Coronary artery (tissue), 2 donors: ENCODE measurements around the gene SIPA1L3.

ENCODE experiments used
- DNase-seq: peaks from one replicate; pipeline ENCODE4 v3.0.0-alpha.2; 2017; ENCODE audit warnings: low spot score
- H3K27ac ChIP-seq, 2 donors: fragments of 200-600 bp; sonication (generic); one replicate each; pipeline ENCODE4 v1.5.1; 2016 to 2019
- H3K4me3 ChIP-seq: fragments of 200-600 bp; sonication (generic); 2 replicates; pipeline ENCODE4 v1.5.1; 2016; ENCODE audit warnings: mild to moderate bottlenecking, moderate library complexity
- CTCF ChIP-seq: fragments of 200-600 bp; sonication (generic); IDR thresholded peaks from one replicate; pipeline ENCODE4 v1.5.1; 2019; ENCODE audit warnings: antibody characterized with exemption

SIPA1L3 gene

GRCh38 chr19:37954421-37954874, 47.4 kb downstream of the SIPA1L3 start:
- no peak for TF ChIP-seq CTCF
- DNase-seq, result no peak

DNA sequence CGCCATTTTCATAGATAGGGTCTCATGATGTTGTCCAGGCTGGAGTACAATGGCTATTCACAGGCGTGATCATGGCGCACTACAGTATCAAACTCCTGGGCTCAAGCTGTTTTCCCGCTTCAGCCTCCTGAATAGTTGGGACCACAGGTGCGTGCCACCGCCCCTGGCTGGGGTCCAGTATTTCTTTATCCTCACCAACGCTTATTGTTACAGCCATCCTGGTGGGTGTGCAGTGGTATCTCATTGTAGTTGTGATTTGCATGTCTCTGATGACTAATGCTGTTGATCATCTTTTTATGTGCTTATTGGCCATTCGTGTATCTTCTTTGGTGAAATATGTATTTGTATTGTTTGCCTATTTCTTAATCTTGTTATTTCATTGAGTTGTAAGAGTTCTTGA, 49.0 kb downstream of the SIPA1L3 start:
- Histone ChIP-seq H3K4me3 (no peak overlapping the region), H3K27ac (no peak overlapping the region)
- DNase-seq, result no peak
- TF ChIP-seq CTCF, result no peak

More at GRCh38 chr19:37954421-37954874, 47.4 kb downstream of the SIPA1L3 start:
- H3K27ac ChIP-seq, result no peak overlapping the region
- no peak overlapping the region for H3K4me3 ChIP-seq

GRCh38 chr19:37957176-37957575, 50.2 kb downstream of the SIPA1L3 start:
- no peak for DNase-seq
- Histone ChIP-seq H3K27ac (no peak overlapping the region), H3K4me3 (no peak overlapping the region)
- no peak for TF ChIP-seq CTCF

DNA sequence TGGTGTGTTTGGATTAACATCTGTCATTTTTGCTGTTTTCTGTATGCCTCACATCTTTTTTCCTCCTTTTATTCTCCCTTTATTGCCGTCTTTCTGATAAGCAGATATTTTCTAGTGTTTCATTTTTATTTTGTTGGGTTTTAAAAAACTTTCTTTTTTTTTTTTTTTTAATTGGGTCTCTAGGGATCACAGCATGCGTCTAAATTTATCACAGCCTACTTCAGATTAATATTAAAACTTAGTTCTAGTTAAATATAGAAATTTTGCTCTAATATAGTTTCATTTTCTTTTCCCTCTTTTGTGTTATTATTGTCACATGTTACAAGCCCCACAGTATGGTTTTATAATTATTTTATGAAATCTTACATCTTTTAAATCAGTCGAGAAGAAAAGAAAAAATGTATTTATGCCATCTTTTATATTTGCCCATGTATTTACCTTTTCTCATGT, 52.7 kb downstream of the SIPA1L3 start:
- no peak for DNase-seq
- TF ChIP-seq CTCF, result no peak
- H3K27ac ChIP-seq, result no peak overlapping the region

GRCh38 chr19:37961198-37961597, 54.2 kb downstream of the SIPA1L3 start:
- DNase-seq, result no peak
- Histone ChIP-seq H3K27ac (no peak overlapping the region), H3K4me3 (no peak overlapping the region)
- no peak for TF ChIP-seq CTCF

More for the DNA sequence above, 52.7 kb downstream of the SIPA1L3 start:
- no peak overlapping the region for H3K4me3 ChIP-seq

DNA sequence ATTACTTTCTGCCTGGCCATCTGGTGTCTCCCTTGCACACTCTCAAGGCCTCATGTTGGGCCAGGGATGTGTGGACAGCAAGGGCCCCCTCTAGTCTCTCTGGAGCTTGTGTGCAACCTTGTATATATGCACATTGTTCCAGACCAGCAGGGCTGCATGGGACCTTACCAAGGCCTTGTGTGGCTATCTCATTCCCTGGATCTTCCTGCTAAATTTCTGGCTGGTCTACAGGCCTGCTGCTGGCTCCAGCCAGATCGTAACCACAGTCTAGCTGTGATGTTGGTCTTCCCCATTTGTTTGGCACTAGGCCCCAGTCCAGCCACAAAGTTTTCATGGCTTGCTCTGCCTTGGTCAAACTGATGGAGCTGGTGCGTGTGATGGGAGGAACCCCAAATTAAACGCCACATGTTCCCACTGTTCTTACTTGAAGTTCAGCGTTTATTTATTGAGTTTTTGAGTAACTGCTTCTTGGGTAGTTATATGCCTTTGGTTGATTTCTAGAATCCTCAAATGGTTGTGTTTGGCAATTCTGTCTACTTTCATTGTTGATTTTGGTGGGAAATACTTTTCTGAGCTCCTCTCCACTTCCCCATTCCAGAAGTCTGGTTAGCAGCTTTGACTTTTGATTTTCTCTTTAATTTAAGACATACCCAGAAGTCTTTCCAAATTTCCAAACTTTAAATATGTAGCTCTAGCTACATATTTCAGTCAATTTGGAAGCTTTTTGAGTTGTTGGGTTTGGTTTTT, 56.4 kb downstream of the SIPA1L3 start:
- no peak for TF ChIP-seq CTCF
- no peak for DNase-seq
- H3K27ac ChIP-seq, result no peak overlapping the region
- H3K4me3 ChIP-seq, result no peak overlapping the region

DNA sequence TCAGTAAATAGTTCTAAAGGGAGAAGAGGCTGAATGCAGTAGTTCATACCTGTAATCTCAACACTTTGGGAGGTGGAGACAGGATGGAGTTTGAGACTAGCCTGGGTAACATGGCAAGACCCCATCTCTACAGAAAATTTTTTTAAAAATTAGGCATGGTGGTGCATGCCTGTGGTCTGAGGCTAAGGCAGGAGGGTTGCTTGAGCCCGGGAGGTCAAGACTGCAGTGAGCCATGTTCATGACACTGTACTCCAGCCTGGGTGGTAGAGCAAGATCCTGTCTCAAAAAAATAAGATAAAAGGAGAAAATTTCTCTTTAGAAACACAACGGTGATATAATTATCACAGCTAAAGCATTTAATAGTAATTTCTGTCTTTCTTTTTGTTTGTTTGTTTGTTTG, 57.1 kb downstream of the SIPA1L3 start:
- Histone ChIP-seq H3K27ac (no peak overlapping the region), H3K4me3 (no peak overlapping the region)
- no peak for TF ChIP-seq CTCF
- DNase-seq, result no peak
